ENCODE results near the gene TWF2.

GRCh38 chr3:52254608-52255007 is 15.7 kb upstream of the TWF2 start:
- no peak for TF ChIP-seq POLR2AphosphoS5 (IDR thresholded peaks at IDR 0.05; ENCODE audit: borderline replicate concordance, low read depth, low read length)
- TF ChIP-seq EZH2 (IDR thresholded peaks at IDR 0.05): no peak
- TF ChIP-seq FOXP2 (optimal IDR thresholded peaks at IDR 0.05; ENCODE audit: control extremely low read depth, extremely low read length, insufficient read depth): no peak

Measured in SK-N-MC (cell line).